Glomerular endothelial cell (primary cell): ENCODE data around the gene LEP. TPM values are rescaled to one million over a fixed set of nuclear protein-coding genes. Genes with fewer than 3 reads are reported as not detected.
"Not testable (repeated sequence)": the region's sequence is repeated elsewhere in the genome, so short reads cannot be mapped to it uniquely, and the experiment has no call there.

Experiments
- DNase-seq: peaks from one replicate; pipeline ENCODE4 v3.0.0-alpha.2; 2011; ENCODE audit warnings: low read depth, low spot score; ENCODE audit errors: extremely low read depth
- total RNA-seq: library from RNA; depleted of rRNA; stranded (reverse); fragments of >200 nt; gene quantifications from 2 replicates; pipeline ENCODE4 v1.2.3, GENCODE V29; 2015

LEP gene
- total RNA-seq, 1 donor from 2014 or later = not detected

- DNase-seq = no peak
Observed at GRCh38 chr7:128271471-128271941, 30.4 kb downstream of the LEP start.

- no peak for DNase-seq
Observed at GRCh38 chr7:128271942-128272481, 30.9 kb downstream of the LEP start.

- DNase-seq = no peak
Observed at GRCh38 chr7:128274246-128274883, 33.3 kb downstream of the LEP start.

- DNase-seq = no peak
Observed at GRCh38 chr7:128274884-128275603, 34.0 kb downstream of the LEP start.

- no peak for DNase-seq
Observed at GRCh38 chr7:128275681-128276080, 34.6 kb downstream of the LEP start.

GRCh38 chr7:128278366-128278765 is 37.3 kb downstream of the LEP start:
- DNase-seq = no peak

- no peak for DNase-seq
Observed at GRCh38 chr7:128279124-128279713, 38.1 kb downstream of the LEP start.

- not testable (repeated sequence) for DNase-seq
Observed at GRCh38 chr7:128280451-128280850, 39.4 kb downstream of the LEP start.

GRCh38 chr7:128281605-128282380 is 40.7 kb downstream of the LEP start:
- DNase-seq = no peak

- DNase-seq = no peak
Observed at GRCh38 chr7:128284102-128284501, 43.0 kb downstream of the LEP start.

GRCh38 chr7:128287556-128287955 is 46.5 kb downstream of the LEP start:
- no peak for DNase-seq

- not testable (repeated sequence) for DNase-seq
Observed at GRCh38 chr7:128298004-128298403, 56.9 kb downstream of the LEP start.

- DNase-seq = no peak
Observed at GRCh38 chr7:128299109-128299607, 58.1 kb downstream of the LEP start.

- no peak for DNase-seq
Observed at GRCh38 chr7:128302139-128302538, 61.1 kb downstream of the LEP start.

- DNase-seq = no peak
Observed at GRCh38 chr7:128303133-128303532, 62.1 kb downstream of the LEP start.

- no peak for DNase-seq
Observed at GRCh38 chr7:128303643-128304042, 62.6 kb downstream of the LEP start.

GRCh38 chr7:128304212-128304611 is 63.1 kb downstream of the LEP start:
- DNase-seq = no peak

GRCh38 chr7:128307061-128307460 is 66.0 kb downstream of the LEP start:
- DNase-seq = no peak
